ENCODE results near the gene CAPN9. TPM values are rescaled to one million over a fixed set of nuclear protein-coding genes. Genes with fewer than 3 reads are reported as not detected.

Gene CAPN9
- total RNA-seq, 4 donors from 2014 or later: 13.1 TPM; not detected in 3

GRCh38 chr1:230833511-230833910 is 86.3 kb downstream of the CAPN9 start:
- TF ChIP-seq EP300 (IDR thresholded peaks at IDR 0.05): no peak
- peaks cover 0 to 40% (median 13%) of the 10 kb centered on the region in 4 donors for H3K4me1 ChIP-seq
- no peaks in the 10 kb centered on the region for H3K27me3 ChIP-seq
- DNase-seq (ENCODE audit: low spot score in 2 of 2): no peak
- H3K36me3 ChIP-seq: peaks cover 0 to 19% (median 0%) of the 10 kb centered on the region in 3 donors
- no peaks in the 10 kb centered on the region for H3K9me3 ChIP-seq
- H3K4me3 ChIP-seq: no peak overlapping the region
- WGBS, 2 donors: 85 to 100% methylated on average over 3 of the region's 3 CpGs
- H3K27ac ChIP-seq: no peak overlapping the region

- peak overlapping the region in 1 of 4 donors; percentile 28 for H3K27ac ChIP-seq
- no peaks in the 10 kb centered on the region for H3K27me3 ChIP-seq
- H3K4me1 ChIP-seq: peaks cover 0 to 41% (median 9%) of the 10 kb centered on the region in 4 donors
- DNase-seq (ENCODE audit: low spot score in 2 of 2): no peak
- WGBS, 2 donors: 25 to 35% methylated on average over 3 of the region's 3 CpGs
- TF ChIP-seq, protein P1, sequence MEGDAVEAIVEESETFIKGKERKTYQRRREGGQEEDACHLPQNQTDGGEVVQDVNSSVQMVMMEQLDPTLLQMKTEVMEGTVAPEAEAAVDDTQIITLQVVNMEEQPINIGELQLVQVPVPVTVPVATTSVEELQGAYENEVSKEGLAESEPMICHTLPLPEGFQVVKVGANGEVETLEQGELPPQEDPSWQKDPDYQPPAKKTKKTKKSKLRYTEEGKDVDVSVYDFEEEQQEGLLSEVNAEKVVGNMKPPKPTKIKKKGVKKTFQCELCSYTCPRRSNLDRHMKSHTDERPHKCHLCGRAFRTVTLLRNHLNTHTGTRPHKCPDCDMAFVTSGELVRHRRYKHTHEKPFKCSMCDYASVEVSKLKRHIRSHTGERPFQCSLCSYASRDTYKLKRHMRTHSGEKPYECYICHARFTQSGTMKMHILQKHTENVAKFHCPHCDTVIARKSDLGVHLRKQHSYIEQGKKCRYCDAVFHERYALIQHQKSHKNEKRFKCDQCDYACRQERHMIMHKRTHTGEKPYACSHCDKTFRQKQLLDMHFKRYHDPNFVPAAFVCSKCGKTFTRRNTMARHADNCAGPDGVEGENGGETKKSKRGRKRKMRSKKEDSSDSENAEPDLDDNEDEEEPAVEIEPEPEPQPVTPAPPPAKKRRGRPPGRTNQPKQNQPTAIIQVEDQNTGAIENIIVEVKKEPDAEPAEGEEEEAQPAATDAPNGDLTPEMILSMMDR (IDR thresholded peaks at IDR 0.05): no peak
- peaks cover 0 to 27% (median 0%) of the 10 kb centered on the region in 3 donors for H3K36me3 ChIP-seq
- no peak overlapping the region for H3K4me3 ChIP-seq
- no peaks in the 10 kb centered on the region for H3K9me3 ChIP-seq
Observed at GRCh38 chr1:230834292-230834691, 87.1 kb downstream of the CAPN9 start.

DNA sequence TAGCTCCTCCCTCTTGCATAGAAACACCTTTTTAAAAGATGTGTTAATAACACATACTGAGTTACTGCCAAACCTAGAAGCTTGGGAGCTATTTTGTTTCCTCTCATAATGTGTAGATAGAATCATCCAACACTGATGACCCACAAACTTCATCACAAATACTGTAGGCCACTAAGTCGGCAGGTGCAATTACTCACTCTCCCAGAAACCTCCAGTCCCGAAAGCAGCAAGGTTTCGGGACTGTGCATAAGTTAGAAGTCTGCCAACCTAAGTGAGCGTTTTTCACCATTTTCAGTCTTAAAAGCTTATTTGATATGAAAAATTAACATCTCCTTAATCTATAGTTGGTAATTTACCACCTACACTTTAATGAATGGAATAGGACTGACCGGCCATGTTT is 89.2 kb downstream of the CAPN9 start:
- WGBS, 2 donors: 85 to 88% methylated on average over 5 of the region's 5 CpGs
- no peak overlapping the region for H3K4me3 ChIP-seq
- peaks cover 0 to 53% (median 12%) of the 10 kb centered on the region in 4 donors for H3K4me1 ChIP-seq
- peak overlapping the region in 1 of 4 donors; percentile 67 for H3K27ac ChIP-seq
- H3K36me3 ChIP-seq: peaks cover 0 to 47% (median 0%) of the 10 kb centered on the region in 3 donors
- no peaks in the 10 kb centered on the region for H3K9me3 ChIP-seq
- TF ChIP-seq POLR2A (IDR thresholded peaks at IDR 0.05) (no peak), EP300 (IDR thresholded peaks at IDR 0.05) (no peak)
- TF ChIP-seq, protein P1 (IDR thresholded peaks at IDR 0.05): no peak
- H3K27me3 ChIP-seq: no peaks in the 10 kb centered on the region
- no peak for DNase-seq (ENCODE audit: low spot score in 2 of 2)

DNA sequence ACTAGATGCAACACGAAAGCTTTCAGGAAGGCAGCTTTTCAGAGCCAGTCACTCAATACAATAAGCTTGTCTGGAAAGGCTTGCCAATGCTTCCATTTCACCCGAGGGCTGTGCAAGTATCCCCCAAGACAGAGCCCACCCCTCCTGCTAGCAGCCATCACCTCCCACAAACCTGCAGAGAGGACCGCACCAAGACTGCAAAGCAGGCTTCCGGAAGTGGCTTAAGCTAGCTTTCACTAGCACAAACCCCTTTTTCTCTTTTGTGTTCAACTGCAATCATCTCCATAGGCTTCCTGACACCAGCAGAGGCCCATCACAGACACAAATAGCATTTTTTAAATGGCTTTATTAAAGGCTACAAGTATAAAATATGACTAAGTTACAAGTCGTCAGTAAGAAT is 89.6 kb downstream of the CAPN9 start:
- TF ChIP-seq, protein P1 (IDR thresholded peaks at IDR 0.05): no peak
- TF ChIP-seq POLR2A (IDR thresholded peaks at IDR 0.05) (no peak), EP300 (IDR thresholded peaks at IDR 0.05) (no peak)
- DNase-seq (ENCODE audit: low spot score in 2 of 2): no peak
- H3K4me1 ChIP-seq: peaks cover 0 to 50% (median 10%) of the 10 kb centered on the region in 4 donors
- no peaks in the 10 kb centered on the region for H3K9me3 ChIP-seq
- peaks cover 0 to 51% (median 0%) of the 10 kb centered on the region in 3 donors for H3K36me3 ChIP-seq
- H3K27me3 ChIP-seq: no peaks in the 10 kb centered on the region
- 63 to 65% methylated on average over 5 of the region's 5 CpGs for whole genome bisulfite sequencing, 2 donors
- peak overlapping the region in 1 of 4 donors; percentile 67 for H3K27ac ChIP-seq
- H3K4me3 ChIP-seq: no peak overlapping the region

DNA sequence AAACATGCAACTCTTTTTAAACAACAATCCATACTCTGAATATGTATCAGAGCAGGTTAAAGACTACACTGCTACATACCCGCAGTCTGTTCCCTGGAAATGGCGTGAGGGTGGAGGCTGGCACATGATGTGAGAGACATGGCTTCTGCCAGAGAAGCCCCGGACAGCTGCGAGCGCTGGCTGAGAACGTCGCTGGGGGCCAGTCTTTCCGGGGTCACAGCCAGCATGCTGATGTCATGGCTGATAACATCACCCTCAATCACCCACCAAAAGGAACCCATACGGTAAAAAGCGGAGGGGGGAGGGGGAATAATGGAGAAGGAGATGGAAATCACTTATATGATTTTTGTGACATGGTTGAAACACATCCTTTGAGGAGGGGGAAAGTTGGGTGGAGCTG is 92.0 kb downstream of the CAPN9 start:
- no peak for TF ChIP-seq POLR2A (IDR thresholded peaks at IDR 0.05)
- TF ChIP-seq EP300 (IDR thresholded peaks at IDR 0.05): no peak
- TF ChIP-seq, protein P1 (IDR thresholded peaks at IDR 0.05): no peak
- H3K36me3 ChIP-seq: peaks cover 0 to 75% (median 3%) of the 10 kb centered on the region in 3 donors
- peaks cover 0 to 51% (median 5%) of the 10 kb centered on the region in 4 donors for H3K4me1 ChIP-seq
- DNase-seq (ENCODE audit: low spot score in 2 of 2): no peak
- 50 to 57% methylated on average over 10 of the region's 10 CpGs for WGBS, 2 donors
- H3K9me3 ChIP-seq: no peaks in the 10 kb centered on the region
- no peaks in the 10 kb centered on the region for H3K27me3 ChIP-seq
- no peak overlapping the region for H3K4me3 ChIP-seq
- H3K27ac ChIP-seq: peak overlapping the region in 2 of 4 donors; percentile 5 to 66

GRCh38 chr1:230842801-230843200 is 95.6 kb downstream of the CAPN9 start:
- H3K9me3 ChIP-seq: no peaks in the 10 kb centered on the region
- 89 to 91% methylated on average over 8 of the region's 8 CpGs for WGBS, 2 donors
- H3K27ac ChIP-seq: peak overlapping the region in 2 of 4 donors; percentile 3 to 10
- TF ChIP-seq, protein P1 (IDR thresholded peaks at IDR 0.05): no peak
- TF ChIP-seq EP300 (IDR thresholded peaks at IDR 0.05) (no peak), POLR2A (IDR thresholded peaks at IDR 0.05) (no peak)
- no peak for DNase-seq (ENCODE audit: low spot score in 2 of 2)
- H3K4me3 ChIP-seq: no peak overlapping the region
- H3K36me3 ChIP-seq: peaks cover 0 to 65% (median 3%) of the 10 kb centered on the region in 3 donors
- no peaks in the 10 kb centered on the region for H3K27me3 ChIP-seq
- H3K4me1 ChIP-seq: peaks cover 0 to 59% (median 12%) of the 10 kb centered on the region in 4 donors

Measured in tibial nerve (tissue), 4 donors.